BLaER1 (cell line): Measurements from ENCODE around the gene XRCC3.
A peak's percentile ranks its signal among the peaks of the same experiment; 100 is the strongest.

Experiments
- H3K27ac ChIP-seq: shearing (Covaris generic); formaldehyde crosslinking; 2 replicates; pipeline ENCODE4 v1.8.1; 2022
- H3K27me3 ChIP-seq: shearing (Covaris generic); formaldehyde crosslinking; 2 replicates; pipeline ENCODE4 v1.8.1; 2022
- H3K36me3 ChIP-seq: shearing (Covaris generic); formaldehyde crosslinking; 2 replicates; pipeline ENCODE4 v1.8.1; 2022
- H3K4me1 ChIP-seq: shearing (Covaris generic); formaldehyde crosslinking; 2 replicates; pipeline ENCODE4 v1.8.1; 2022
- H3K4me2 ChIP-seq: shearing (Covaris generic); formaldehyde crosslinking; 2 replicates; pipeline ENCODE4 v1.8.1; 2022
- H3K4me3 ChIP-seq: shearing (Covaris generic); formaldehyde crosslinking; 2 replicates; pipeline ENCODE4 v1.8.1; 2022
- H3K9ac ChIP-seq: shearing (Covaris generic); formaldehyde crosslinking; 2 replicates; pipeline ENCODE4 v1.8.1; 2022
- H3K9me3 ChIP-seq: shearing (Covaris generic); formaldehyde crosslinking; 2 replicates; pipeline ENCODE4 v1.8.1; 2022
- H4K20me1 ChIP-seq: shearing (Covaris generic); formaldehyde crosslinking; 2 replicates; pipeline ENCODE4 v1.8.1; 2022
- Cebpa-rat ChIP-seq: shearing (Covaris generic); IDR thresholded peaks from 2 replicates; pipeline ENCODE4 v1.8.1; 2022

The XRCC3 gene

DNA sequence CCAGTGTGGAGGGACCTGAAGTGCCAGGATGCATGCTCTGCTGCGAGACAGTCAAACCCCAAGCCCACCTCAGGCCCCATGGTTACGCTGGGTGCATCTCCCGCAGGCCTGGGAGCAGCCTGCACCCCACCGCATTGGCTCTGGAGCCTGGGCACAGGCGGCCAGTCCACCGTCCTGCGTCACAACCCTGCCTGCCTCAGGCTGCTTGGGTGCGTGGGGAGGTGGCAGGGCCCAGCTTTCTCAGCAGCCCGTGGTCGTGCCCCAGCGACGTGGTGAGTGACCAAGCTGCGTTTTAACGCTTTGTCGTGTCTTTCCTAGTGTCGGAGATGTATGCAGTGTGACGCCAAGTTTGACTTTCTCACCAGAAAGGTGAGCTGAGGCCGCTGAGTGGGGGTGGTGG, 11.2 kb upstream of the XRCC3 start:
- H3K36me3 ChIP-seq: peaks cover 69% of the 10 kb centered on the region
- H3K9me3 ChIP-seq: no peaks in the 10 kb centered on the region
- no peaks in the 10 kb centered on the region for H3K4me1 ChIP-seq
- H4K20me1 ChIP-seq: peaks cover 56% of the 10 kb centered on the region
- H3K9ac ChIP-seq: no peak overlapping the region
- H3K27me3 ChIP-seq: no peaks in the 10 kb centered on the region
- TF ChIP-seq Cebpa-rat: no peak
- no peak overlapping the region for H3K4me2 ChIP-seq
- H3K4me3 ChIP-seq: no peak overlapping the region
- no peak overlapping the region for H3K27ac ChIP-seq

DNA sequence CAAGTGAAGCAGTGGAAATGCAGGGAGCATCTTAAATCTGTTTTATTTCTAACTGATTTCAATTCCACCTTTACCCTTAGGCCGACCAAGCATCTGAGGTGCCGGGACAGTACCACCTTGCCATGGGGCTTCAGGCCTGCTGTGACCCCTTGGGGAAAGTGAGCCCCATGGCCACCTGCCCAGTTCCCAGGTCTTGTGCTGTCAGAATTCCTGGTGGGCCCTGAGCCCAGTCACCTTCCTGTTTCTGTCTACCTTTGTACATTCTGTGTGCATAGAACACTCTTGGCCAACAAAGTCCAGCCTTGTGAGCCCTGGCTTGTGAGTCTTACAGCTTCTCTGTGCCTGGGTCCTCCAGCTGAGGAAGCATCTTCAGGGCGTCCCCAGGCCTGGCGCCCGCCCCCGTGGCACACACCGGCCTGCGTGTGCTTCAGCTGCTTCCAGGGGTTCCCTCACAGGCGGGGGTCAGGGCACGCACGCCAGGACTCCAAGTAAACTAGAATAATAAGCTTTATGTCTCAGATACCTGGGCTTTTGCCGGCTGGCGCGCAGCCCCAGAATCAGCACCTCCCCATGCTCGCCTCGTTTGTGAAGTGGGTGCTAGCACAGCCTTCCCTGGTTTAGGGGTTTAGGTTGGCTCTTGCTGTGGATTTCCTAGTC, 10.6 kb upstream of the XRCC3 start:
- Histone ChIP-seq H3K9me3 (no peaks in the 10 kb centered on the region), H3K27me3 (no peaks in the 10 kb centered on the region), H3K9ac (no peak overlapping the region), H3K4me1 (no peaks in the 10 kb centered on the region), H3K27ac (no peak overlapping the region), H3K4me2 (no peak overlapping the region), H4K20me1 (peaks cover 62% of the 10 kb centered on the region), H3K4me3 (no peak overlapping the region), H3K36me3 (peaks cover 70% of the 10 kb centered on the region)
- no peak for TF ChIP-seq Cebpa-rat

DNA sequence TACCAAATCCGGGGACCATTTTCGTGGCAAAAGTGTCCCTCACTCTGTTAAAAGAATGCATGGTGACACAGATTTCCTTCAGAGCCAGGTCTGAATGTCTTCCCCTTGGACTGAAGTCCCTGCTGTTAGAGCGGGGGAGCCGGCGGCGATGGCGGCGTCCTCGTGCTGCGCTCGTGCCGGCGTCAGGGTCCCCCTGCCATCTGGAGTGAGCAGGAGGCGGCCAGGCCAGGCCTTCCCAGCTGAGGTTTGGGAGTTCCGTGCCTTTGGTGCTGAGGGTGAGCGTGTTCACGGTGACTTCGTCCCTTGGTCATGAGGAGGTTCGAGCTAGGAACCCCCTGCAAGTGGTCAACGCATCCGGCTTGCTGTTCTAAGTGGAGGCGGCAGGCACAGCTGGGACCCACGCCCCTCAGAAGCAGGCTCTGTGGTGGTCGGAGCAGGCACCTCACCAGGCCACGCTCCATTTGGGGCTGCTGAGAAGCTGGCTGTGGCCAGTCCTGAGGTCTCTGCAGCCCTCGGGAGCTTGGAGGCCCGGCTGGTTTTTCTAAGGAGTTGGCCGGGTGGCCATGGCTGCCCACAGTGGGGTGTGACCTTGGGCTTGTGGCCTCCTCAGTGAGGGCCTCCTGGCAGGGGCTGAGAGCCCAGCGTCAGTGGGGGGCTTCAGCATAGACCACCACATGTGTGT, 9.9 kb upstream of the XRCC3 start:
- Histone ChIP-seq H3K4me1 (peaks cover 2% of the 10 kb centered on the region; the same call in 1 of the 2 replicates), H4K20me1 (peaks cover 69% of the 10 kb centered on the region), H3K27ac (0 out of 2 replicates have a peak overlapping the region, but pooled peaks have one; percentile 22), H3K4me3 (no peak overlapping the region), H3K9ac (no peak overlapping the region), H3K36me3 (peaks cover 64% of the 10 kb centered on the region), H3K27me3 (no peaks in the 10 kb centered on the region), H3K4me2 (no peak overlapping the region), H3K9me3 (no peaks in the 10 kb centered on the region)
- TF ChIP-seq Cebpa-rat: no peak

GRCh38 chr14:103724116-103724515, 8.9 kb upstream of the XRCC3 start:
- Histone ChIP-seq H3K4me2 (no peak overlapping the region), H3K9ac (no peak overlapping the region), H3K27me3 (no peaks in the 10 kb centered on the region), H3K4me3 (no peak overlapping the region), H3K36me3 (peaks cover 54% of the 10 kb centered on the region), H3K4me1 (peaks cover 12% of the 10 kb centered on the region), H3K9me3 (no peaks in the 10 kb centered on the region), H3K27ac (no peak overlapping the region), H4K20me1 (peaks cover 80% of the 10 kb centered on the region)
- TF ChIP-seq Cebpa-rat: no peak

DNA sequence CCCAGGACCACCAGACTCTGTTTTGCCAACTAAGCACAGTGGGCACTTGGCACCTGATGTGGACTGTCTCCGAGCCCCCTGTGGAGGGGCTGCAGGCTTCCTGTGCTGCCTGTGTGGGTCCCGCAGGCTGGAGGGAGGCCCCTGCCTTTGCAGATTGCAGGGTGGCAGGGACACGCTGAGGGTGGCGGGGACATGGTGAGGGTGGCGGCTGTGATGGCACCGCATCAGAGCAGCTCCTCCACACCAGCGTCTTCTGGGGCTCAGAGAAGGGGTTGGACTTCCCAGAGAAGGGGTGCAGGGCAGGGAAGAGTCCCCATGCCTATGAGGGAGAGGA, 8.5 kb upstream of the XRCC3 start:
- Histone ChIP-seq H3K4me3 (no peak overlapping the region), H3K4me1 (peaks cover 16% of the 10 kb centered on the region), H3K36me3 (peaks cover 50% of the 10 kb centered on the region), H3K9me3 (no peaks in the 10 kb centered on the region), H3K4me2 (no peak overlapping the region), H3K27ac (no peak overlapping the region), H3K27me3 (no peaks in the 10 kb centered on the region), H3K9ac (no peak overlapping the region), H4K20me1 (peaks cover 82% of the 10 kb centered on the region)
- TF ChIP-seq Cebpa-rat: no peak

DNA sequence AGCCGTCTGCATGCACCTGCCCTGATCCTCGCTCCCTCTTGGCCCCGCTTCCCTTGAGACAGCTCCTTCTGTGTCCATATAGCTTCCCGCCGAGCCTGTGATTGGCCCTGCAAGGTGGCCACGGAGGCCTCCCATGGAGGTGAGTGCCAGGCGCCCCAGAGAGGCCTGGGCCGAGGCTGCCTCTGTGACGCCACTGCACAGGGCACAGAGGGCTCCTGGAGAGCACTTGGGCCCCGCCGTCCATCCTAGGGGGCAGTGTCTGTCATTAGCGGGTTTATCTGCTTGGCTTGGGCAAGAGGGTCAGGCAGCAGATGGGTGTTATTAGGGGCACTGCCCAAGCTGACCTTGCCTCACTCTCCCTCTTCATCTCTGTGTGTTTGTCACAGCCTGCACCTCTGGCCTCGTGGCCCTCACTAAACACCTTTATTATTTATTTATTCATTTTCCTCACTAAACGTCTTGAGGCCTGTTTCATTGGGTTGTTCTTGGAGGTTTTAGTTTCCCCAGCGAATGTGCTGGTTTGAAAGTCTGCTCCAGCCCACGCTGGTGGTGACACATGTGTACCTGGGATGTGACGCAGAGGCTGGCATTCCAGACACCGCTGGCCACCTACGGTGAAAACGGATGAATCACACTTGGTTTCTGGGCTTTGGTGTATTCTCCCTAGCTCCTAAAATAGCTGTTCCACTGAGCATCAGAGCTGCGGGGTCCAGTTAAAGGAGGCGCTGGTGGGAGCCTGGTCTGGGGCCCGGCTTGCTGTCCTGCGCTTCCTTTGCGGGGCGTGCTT, 6.3 kb upstream of the XRCC3 start:
- H3K9me3 ChIP-seq: no peaks in the 10 kb centered on the region
- peaks cover 95% of the 10 kb centered on the region for H4K20me1 ChIP-seq
- H3K4me2 ChIP-seq: no peak overlapping the region
- H3K4me3 ChIP-seq: no peak overlapping the region
- H3K27ac ChIP-seq: no peak overlapping the region
- H3K9ac ChIP-seq: no peak overlapping the region
- peaks cover 34% of the 10 kb centered on the region for H3K36me3 ChIP-seq
- no peaks in the 10 kb centered on the region for H3K27me3 ChIP-seq
- TF ChIP-seq Cebpa-rat: no peak
- peaks cover 38% of the 10 kb centered on the region for H3K4me1 ChIP-seq

- no peaks in the 10 kb centered on the region for H3K9me3 ChIP-seq
- H3K4me2 ChIP-seq: peak overlapping the region; percentile 53
- TF ChIP-seq Cebpa-rat: no peak
- peaks cover 81% of the 10 kb centered on the region for H4K20me1 ChIP-seq
- H3K27ac ChIP-seq: no peak overlapping the region
- H3K36me3 ChIP-seq: peaks cover 16% of the 10 kb centered on the region; the same call in 1 of the 2 replicates
- 0 out of 2 replicates have a peak overlapping the region, but pooled peaks have one; percentile 19 for H3K9ac ChIP-seq
- H3K4me1 ChIP-seq: peaks cover 42% of the 10 kb centered on the region
- no peak overlapping the region for H3K4me3 ChIP-seq
- H3K27me3 ChIP-seq: no peaks in the 10 kb centered on the region
Measured at GRCh38 chr14:103719751-103720150, 4.5 kb upstream of the XRCC3 start.

- H3K4me2 ChIP-seq: peak overlapping the region; percentile 53
- H3K9ac ChIP-seq: peak overlapping the region; percentile 15; the same call in 1 of the 2 replicates
- no peak overlapping the region for H3K27ac ChIP-seq
- peaks cover 77% of the 10 kb centered on the region for H4K20me1 ChIP-seq
- H3K36me3 ChIP-seq: peaks cover 12% of the 10 kb centered on the region; the same call in 1 of the 2 replicates
- no peak overlapping the region for H3K4me3 ChIP-seq
- TF ChIP-seq Cebpa-rat: no peak
- no peaks in the 10 kb centered on the region for H3K9me3 ChIP-seq
- no peaks in the 10 kb centered on the region for H3K27me3 ChIP-seq
- H3K4me1 ChIP-seq: peaks cover 54% of the 10 kb centered on the region
Measured at GRCh38 chr14:103718572-103718971, 3.3 kb upstream of the XRCC3 start.

DNA sequence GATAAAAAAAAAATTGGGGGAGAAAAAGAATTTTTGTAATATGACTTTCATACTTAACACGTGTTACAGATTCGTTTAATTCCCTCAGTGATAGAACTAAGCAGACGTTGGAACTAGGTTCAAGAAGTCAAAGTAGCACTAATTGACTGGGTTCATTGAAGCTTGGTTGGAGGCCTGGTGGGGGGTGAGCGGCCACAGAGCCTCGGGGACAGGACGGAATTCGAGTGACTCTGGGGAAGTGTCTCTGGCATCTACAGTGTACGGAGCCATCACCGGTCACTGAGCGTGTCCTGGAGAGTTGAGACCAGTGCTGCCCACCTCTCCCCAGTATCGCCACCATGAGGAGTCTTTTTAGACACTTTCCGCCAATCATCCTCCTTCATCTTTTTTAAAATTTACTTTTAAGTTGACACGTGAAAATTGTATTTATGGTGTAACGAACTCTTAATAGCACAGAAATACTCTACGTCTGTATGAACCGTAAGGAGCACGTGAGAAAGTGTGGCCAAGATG, 1.7 kb upstream of the XRCC3 start:
- H3K9me3 ChIP-seq: no peaks in the 10 kb centered on the region
- TF ChIP-seq Cebpa-rat: no peak
- H3K4me2 ChIP-seq: peak overlapping the region; percentile 100
- H4K20me1 ChIP-seq: peaks cover 82% of the 10 kb centered on the region
- H3K4me1 ChIP-seq: peaks cover 56% of the 10 kb centered on the region
- H3K4me3 ChIP-seq: peak overlapping the region; percentile 95
- no peaks in the 10 kb centered on the region for H3K27me3 ChIP-seq
- no peak overlapping the region for H3K27ac ChIP-seq
- H3K36me3 ChIP-seq: peaks cover 27% of the 10 kb centered on the region
- H3K9ac ChIP-seq: peak overlapping the region; percentile 87; the same call in 1 of the 2 replicates
